Activated CD8-positive, alpha-beta memory T cell treated with anti-CD3 and anti-CD28 coated beads for 24 hours (primary cell): ENCODE data around the gene PIEZO2.
"Not testable (repeated sequence)": the region's sequence is repeated elsewhere in the genome, so short reads cannot be mapped to it uniquely, and the experiment has no call there.

Experiments
- DNase-seq: peaks from one replicate; pipeline ENCODE4 v3.0.0-alpha.2; 2020

Gene PIEZO2

DNA sequence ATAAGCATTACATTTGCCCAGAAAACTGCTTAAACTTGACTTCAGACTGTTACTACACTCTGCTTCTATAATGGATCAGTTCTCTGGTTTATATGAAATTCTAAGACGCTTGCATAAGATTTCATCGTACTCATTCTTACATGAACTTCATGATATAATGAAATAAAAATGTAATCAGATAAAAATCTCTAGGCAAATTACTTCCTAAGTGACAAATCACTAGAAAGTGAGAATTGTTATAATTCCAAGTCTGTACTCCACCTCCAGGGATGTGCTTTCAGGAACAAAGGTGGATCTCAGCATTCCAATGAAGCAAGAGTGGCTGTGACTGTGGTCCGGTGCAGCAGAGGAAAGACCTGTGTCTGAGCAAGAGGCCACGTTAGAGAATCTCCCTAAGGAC, 226.2 kb downstream of the PIEZO2 start:
- DNase-seq: no peak

DNA sequence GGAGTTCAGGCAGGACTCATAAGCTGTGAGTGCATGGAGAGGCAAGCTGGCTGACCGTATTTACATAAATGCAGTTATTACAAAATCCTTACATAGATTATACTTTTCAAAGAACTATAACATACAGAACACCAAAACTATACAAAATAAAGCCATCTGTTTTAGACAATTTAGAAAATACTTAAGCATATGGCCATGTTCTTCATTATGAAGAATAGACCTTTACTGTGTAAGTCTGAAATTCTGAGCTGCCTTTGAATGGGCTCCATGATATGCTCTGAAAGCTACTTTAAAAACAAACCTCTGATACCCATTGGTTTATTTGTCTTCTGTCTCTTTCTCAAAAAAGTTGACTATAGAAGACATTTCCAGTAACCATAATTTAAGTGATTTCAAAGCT, 226.7 kb downstream of the PIEZO2 start:
- not testable (repeated sequence) for DNase-seq

DNA sequence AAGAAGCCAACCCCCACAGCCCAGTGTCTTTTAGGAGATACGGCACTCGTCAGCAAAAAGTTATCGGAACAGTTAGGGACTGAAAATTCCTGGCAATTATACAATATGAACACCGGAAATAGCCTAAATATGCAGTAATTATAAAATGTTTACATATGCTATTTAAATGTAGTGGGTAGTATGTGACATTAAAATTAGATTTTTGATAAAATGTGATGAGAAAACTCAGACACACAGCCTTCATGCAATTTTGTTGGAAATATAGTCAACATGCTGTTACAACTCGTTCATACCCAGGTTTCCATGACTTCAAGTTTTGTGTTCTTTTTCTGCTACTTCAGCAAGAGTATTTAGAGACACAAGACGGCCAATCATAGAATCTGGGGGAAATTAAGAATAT, 229.1 kb downstream of the PIEZO2 start:
- not testable (repeated sequence) for DNase-seq

DNA sequence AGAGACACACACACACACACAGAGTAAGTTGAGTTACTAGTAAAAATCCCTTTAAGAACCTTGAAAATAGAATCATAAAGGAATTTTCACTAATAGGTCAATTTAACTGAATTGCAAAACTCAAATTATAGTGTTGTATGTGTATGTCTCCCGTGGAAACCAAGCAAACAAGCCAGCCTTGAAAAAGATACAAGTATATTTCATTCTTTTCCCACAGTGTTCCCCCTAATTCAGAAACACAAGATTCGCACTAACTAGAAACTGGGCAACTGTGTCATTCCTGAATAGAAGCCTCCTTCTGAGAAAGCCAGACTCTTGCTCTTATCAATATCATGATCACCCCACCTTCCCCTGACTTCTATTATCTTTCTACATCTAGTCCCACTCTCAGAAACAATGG, 229.5 kb downstream of the PIEZO2 start:
- DNase-seq: no peak

DNA sequence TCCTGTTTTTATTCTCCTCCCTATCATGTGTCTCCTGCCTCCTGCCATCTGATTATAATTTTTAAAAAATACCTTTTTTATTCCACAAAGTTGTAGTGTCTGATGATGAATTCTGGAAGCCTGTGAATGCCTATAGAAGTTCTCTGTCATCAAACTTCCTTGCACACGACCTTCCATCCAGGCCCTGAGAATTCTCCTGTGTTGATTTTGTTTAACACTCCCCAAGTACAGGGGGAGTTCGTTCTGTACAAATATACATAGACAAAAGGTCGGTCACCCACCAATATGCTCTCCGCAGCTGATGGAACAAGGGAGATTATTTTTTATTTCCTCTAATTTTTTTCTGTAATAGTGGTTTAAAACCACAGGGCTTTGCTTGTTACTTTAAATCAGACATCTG, 232.5 kb downstream of the PIEZO2 start:
- DNase-seq: no peak

- DNase-seq: no peak
Measured at GRCh38 chr18:10916387-10916786, 233.0 kb downstream of the PIEZO2 start.

GRCh38 chr18:10915748-10916147, 233.6 kb downstream of the PIEZO2 start:
- DNase-seq: not testable (repeated sequence)

GRCh38 chr18:10914610-10915009, 234.8 kb downstream of the PIEZO2 start:
- DNase-seq: not testable (repeated sequence)

DNA sequence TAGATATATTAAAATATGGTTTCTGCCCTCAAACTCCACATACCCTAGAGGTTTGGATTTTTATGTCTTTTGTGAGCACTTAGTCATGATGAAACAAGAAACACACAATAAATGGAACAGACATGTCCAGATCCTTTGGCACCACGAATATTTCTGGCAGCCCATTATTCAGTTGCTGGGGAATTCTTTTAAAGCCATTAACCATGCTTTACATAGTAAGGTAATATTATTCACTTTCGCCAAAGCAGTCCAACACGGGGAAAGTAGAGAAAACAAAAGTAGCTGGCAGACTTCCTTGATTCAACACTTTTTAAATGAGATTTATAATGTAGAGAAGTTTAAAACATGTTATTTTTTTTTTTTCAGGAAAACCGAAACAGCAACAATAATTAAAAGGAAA, 235.4 kb downstream of the PIEZO2 start:
- no peak for DNase-seq

GRCh38 chr18:10912790-10913545, 236.4 kb downstream of the PIEZO2 start:
- DNase-seq: no peak

DNA sequence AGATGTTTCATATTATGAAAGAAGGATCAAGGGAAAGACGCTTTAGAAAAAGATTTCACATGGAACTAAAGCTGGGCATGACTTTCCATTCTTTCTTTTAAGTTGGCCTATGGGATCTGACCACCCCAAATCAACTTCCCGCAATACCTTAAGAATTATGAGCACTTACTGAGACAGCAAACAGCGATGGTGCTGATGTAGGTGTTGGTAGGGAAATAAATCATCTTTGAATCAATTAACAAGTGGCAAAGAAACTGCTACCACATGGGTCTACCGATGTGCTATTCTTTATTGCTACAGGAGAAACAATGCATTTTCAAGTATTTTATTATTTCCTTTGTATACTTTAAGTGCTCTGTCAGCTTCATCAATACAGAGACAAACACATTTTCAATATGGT, 239.6 kb downstream of the PIEZO2 start:
- no peak for DNase-seq

GRCh38 chr18:10908760-10909159, 240.6 kb downstream of the PIEZO2 start:
- DNase-seq: no peak

- DNase-seq: no peak
Measured at GRCh38 chr18:10907749-10908148, 241.6 kb downstream of the PIEZO2 start.

- DNase-seq: no peak
Measured at GRCh38 chr18:10901329-10901728, 248.0 kb downstream of the PIEZO2 start.

DNA sequence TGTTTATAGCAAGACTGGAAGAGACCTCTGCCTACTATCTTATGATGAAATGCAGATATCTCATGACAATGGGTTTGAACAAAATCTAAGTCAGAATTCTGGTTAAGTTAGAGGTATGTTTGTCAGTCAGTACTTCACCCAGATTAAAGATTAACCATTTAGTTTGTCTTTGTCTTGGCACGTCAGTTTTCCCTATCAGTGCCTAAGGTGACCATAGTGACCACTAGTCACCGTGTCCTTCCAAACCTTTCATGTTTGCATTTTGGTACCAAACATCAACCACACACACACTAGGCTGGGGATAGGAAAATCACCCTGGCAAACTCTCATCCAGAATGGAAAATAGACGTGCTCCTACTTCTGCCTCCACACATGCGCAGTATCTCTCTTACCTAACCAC, 248.9 kb downstream of the PIEZO2 start:
- DNase-seq: no peak

DNA sequence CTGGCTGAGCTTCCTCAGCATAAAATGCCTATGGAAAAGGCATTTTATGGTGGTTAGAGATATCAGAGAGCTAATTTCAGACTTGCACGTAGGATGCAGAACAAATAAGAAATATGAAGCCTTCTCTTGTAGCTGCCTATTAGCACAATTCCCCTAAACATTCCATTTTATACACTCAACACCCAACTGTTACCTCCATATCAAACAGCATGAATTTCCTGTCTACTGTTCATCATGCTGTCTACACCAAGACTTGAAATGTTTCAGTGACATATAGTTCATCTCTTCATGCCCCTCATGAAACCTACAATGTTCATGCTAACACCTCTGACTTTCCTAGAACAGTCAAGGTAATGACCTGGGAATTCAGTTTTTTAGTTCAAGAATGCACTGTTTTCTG, 249.9 kb downstream of the PIEZO2 start:
- no peak for DNase-seq

DNA sequence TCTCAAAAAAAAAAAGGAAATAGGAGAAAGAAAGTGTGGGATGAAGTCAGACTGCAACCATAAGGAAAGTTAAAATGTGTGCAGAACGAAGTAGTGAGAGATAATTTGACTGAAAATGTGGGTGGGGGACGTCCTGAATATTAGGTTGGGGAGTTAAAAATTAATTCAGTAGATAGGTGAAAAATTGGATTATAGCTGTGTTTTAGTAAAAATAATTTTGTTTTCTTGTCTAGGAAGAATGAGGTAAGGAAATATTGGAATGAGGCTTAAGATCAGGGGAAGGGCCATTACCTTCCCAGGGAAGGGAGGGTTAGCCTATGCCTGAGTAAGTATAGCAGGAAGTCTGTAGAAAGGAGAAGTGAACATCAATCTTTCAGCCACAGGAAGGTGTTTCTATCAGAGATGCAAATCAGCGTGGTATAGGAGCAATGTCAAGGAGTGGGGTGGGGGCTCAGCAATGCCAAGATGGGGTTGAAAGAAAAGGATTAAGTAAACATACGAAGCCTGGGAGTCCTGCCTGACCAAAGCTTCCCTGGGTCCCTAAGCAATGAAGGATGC, 250.9 kb downstream of the PIEZO2 start:
- no peak for DNase-seq

DNA sequence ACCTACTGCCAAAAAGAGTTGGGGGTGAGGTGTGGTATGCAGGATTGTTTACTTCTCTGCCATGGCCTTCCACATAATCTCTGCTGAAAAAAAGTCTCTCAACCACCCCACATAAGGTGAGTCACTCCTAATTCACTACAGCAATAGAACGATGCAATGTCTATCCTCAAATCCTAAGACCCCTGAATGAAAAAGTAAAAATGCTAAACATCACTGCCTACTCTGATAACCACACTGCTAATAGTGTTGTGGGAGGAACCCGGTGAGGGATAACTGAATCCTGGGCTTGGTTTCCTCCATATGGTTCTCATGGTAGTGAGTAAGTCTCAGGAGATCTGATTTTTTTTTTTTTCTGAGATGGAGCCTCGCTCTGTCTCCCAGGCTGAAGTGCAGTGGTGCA, 252.5 kb downstream of the PIEZO2 start:
- DNase-seq: no peak

- no peak for DNase-seq
Measured at GRCh38 chr18:10895976-10896375, 253.4 kb downstream of the PIEZO2 start.

DNA sequence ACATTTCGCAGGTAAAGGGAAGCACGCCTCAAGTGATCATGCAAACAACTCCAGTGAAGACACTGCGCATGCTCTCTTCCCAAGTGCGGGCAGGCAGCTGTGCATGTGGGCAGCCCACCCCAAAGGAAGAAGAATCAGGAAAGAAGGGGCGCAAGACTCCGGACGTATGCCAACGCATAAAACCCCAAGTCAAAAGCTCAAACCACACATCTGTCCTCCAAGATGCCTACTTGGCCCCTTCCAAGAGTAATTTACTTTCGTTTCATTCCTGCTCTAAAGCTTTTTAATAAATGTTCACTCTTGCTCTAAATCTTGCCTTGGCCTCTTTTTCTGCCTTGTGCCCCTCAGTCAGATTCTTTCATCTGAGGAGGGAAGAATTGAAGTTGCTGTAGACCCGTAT, 254.9 kb downstream of the PIEZO2 start:
- no peak for DNase-seq

- DNase-seq: no peak
Measured at GRCh38 chr18:10893761-10894160, 255.6 kb downstream of the PIEZO2 start.

GRCh38 chr18:10893196-10893595, 256.2 kb downstream of the PIEZO2 start:
- no peak for DNase-seq

GRCh38 chr18:10892786-10893185, 256.6 kb downstream of the PIEZO2 start:
- no peak for DNase-seq

GRCh38 chr18:10890022-10890421, 259.3 kb downstream of the PIEZO2 start:
- no peak for DNase-seq

DNA sequence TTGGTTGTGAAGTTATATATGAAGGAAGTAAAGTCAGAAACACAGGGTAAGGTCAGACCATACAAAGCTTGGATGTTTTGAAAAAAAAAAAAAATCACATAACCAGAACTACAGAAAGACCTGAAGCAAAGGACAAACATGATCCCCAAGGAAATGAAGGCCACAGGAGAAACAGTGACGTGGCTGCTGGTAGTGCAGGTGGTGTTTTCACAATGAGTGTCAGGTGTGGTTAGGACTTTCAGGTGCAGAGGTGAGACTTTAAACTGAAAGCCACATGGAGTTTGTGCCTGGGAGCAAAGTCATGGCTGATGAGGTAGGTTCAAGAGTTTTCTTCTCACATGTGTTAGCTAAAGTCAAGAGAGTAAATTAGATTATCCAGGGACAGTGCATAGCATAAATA, 270.7 kb downstream of the PIEZO2 start:
- no peak for DNase-seq
